Neural progenitor cell (in vitro differentiated cells): ENCODE results near the gene USF2. TPM values are rescaled to one million over a fixed set of nuclear protein-coding genes. Genes with fewer than 3 reads are reported as not detected.

Experiments used
- DNase-seq: peaks from one replicate; pipeline ENCODE4 v3.0.0-alpha.2; 2016; ENCODE audit warnings: low spot score
- H2AFZ ChIP-seq: fragments of 200-600 bp; sonication (generic); replicated peaks from 2 replicates; pipeline ENCODE4 v1.6.1; 2016; ENCODE audit warnings: antibody characterized with exemption
- H3F3A ChIP-seq: fragments of 200-600 bp; sonication (generic); 2 replicates; pipeline ENCODE4 v1.6.1; 2016; ENCODE audit warnings: antibody characterized with exemption, low read depth
- H3K27ac ChIP-seq: fragments of 200-600 bp; sonication (generic); 2 replicates; pipeline ENCODE4 v1.5.1; 2016; ENCODE audit warnings: mild to moderate bottlenecking
- H3K27me3 ChIP-seq: fragments of 200-600 bp; sonication (generic); 2 replicates; pipeline ENCODE4 v1.6.1; 2016; ENCODE audit warnings: mild to moderate bottlenecking, moderate library complexity
- H3K36me3 ChIP-seq: fragments of 200-600 bp; sonication (generic); 2 replicates; pipeline ENCODE4 v1.5.1; 2016
- H3K4me1 ChIP-seq: fragments of 200-600 bp; sonication (generic); 2 replicates; pipeline ENCODE4 v1.6.1; 2016; ENCODE audit warnings: mixed run types
- H3K4me2 ChIP-seq: fragments of 200-600 bp; sonication (generic); 2 replicates; pipeline ENCODE4 v1.6.1; 2016
- H3K4me3 ChIP-seq: fragments of 200-600 bp; sonication (generic); 2 replicates; pipeline ENCODE4 v1.5.1; 2016
- H3K79me2 ChIP-seq: fragments of 200-600 bp; sonication (generic); 2 replicates; pipeline ENCODE4 v1.6.1; 2016; ENCODE audit warnings: low read depth
- H3K9ac ChIP-seq: fragments of 200-600 bp; sonication (generic); 2 replicates; pipeline ENCODE4 v1.6.1; 2016
- H3K9me3 ChIP-seq: fragments of 200-600 bp; sonication (generic); 2 replicates; pipeline ENCODE4 v1.5.1; 2016; ENCODE audit warnings: low read depth
- H4K20me1 ChIP-seq: fragments of 200-600 bp; sonication (generic); 2 replicates; pipeline ENCODE4 v1.6.1; 2016; ENCODE audit warnings: low read depth
- H3K27ac Mint-ChIP-seq: 3 replicates; pipeline ENCODE4 v1.8.0; 2021; ENCODE audit warnings: mixed read lengths
- H3K27me3 Mint-ChIP-seq: 2 replicates; pipeline ENCODE4 v1.8.0; 2022; ENCODE audit warnings: low read depth, mild to moderate bottlenecking, inconsistent platforms, moderate library complexity, mixed read lengths; ENCODE audit not compliant: insufficient read depth
- H3K36me3 Mint-ChIP-seq: 3 replicates; pipeline ENCODE4 v1.8.0; 2021; ENCODE audit warnings: mixed read lengths
- H3K4me1 Mint-ChIP-seq: 3 replicates; pipeline ENCODE4 v1.8.0; 2021; ENCODE audit warnings: mixed read lengths
- H3K4me3 Mint-ChIP-seq: 3 replicates; pipeline ENCODE4 v1.8.0; 2021; ENCODE audit warnings: mild to moderate bottlenecking, moderate library complexity, mixed read lengths
- H3K9me3 Mint-ChIP-seq: 3 replicates; pipeline ENCODE4 v1.8.0; 2020; ENCODE audit warnings: mixed read lengths
- EZH2 ChIP-seq: fragments of 200-600 bp; sonication (generic); IDR thresholded peaks from 2 replicates; pipeline ENCODE4 v1.6.1; 2017; ENCODE audit warnings: antibody characterized with exemption, mild to moderate bottlenecking, moderate library complexity
- EZH2phosphoT487 ChIP-seq: fragments of 200-600 bp; sonication (generic); IDR thresholded peaks from 2 replicates; pipeline ENCODE4 v1.6.1; 2017; ENCODE audit warnings: antibody characterized with exemption
- total RNA-seq: library from RNA; depleted of rRNA; stranded (reverse); fragments of >200 nt; gene quantifications from 2 replicates; pipeline ENCODE4 v1.2.3, GENCODE V29; 2015; ENCODE audit warnings: low replicate concordance
- TF ChIP-seq, protein P1 (sequence below): fragments of 200-600 bp; sonication (generic); IDR thresholded peaks from 2 replicates; pipeline ENCODE4 v1.5.1; 2017; ENCODE audit warnings: antibody characterized with exemption, mild to moderate bottlenecking

USF2 gene
- total RNA-seq, 1 donor from 2014 or later: 46.8 TPM

DNA sequence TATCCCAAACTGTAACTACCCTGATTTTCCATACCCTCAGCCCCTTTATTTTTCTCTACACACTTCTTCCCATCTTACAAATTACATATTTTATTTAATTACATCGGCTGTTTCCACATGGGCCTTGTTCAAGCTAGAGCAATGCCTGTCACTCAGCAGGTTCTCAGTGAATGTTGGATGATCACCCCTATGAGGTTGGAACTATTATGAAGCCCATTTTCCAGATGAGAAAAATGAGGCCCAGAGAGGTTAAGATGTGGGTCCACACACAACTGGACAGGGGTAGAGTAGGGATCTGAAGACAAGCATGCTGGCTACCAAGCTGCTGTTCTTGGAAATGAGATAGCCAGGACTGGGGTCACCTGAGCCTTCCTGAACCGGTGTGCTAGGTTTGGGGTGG is 33.2 kb downstream of the USF2 start:
- H3K27me3 ChIP-seq: no peaks in the 10 kb centered on the region
- Mint-ChIP-seq H3K9me3 (no peaks in the 10 kb centered on the region), H3K4me1 (peaks cover 6% of the 10 kb centered on the region), H3K27me3 (peaks cover 8% of the 10 kb centered on the region), H3K4me3 (no peak overlapping the region), H3K27ac (peak overlapping the region; percentile 27), H3K36me3 (no peaks in the 10 kb centered on the region)
- H2AFZ ChIP-seq: no peak overlapping the region
- no peak overlapping the region for H3K4me3 ChIP-seq
- DNase-seq: no peak
- H3F3A ChIP-seq: peaks cover 14% of the 10 kb centered on the region
- H3K36me3 ChIP-seq: no peaks in the 10 kb centered on the region
- no peaks in the 10 kb centered on the region for H4K20me1 ChIP-seq
- H3K9me3 ChIP-seq: no peaks in the 10 kb centered on the region
- TF ChIP-seq EZH2phosphoT487 (no peak), EZH2 (no peak)
- TF ChIP-seq, protein P1, sequence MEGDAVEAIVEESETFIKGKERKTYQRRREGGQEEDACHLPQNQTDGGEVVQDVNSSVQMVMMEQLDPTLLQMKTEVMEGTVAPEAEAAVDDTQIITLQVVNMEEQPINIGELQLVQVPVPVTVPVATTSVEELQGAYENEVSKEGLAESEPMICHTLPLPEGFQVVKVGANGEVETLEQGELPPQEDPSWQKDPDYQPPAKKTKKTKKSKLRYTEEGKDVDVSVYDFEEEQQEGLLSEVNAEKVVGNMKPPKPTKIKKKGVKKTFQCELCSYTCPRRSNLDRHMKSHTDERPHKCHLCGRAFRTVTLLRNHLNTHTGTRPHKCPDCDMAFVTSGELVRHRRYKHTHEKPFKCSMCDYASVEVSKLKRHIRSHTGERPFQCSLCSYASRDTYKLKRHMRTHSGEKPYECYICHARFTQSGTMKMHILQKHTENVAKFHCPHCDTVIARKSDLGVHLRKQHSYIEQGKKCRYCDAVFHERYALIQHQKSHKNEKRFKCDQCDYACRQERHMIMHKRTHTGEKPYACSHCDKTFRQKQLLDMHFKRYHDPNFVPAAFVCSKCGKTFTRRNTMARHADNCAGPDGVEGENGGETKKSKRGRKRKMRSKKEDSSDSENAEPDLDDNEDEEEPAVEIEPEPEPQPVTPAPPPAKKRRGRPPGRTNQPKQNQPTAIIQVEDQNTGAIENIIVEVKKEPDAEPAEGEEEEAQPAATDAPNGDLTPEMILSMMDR: no peak
- H3K4me1 ChIP-seq: no peaks in the 10 kb centered on the region
- H3K4me2 ChIP-seq: no peak overlapping the region
- no peaks in the 10 kb centered on the region for H3K79me2 ChIP-seq
- H3K27ac ChIP-seq: no peak overlapping the region
- no peak overlapping the region for H3K9ac ChIP-seq

DNA sequence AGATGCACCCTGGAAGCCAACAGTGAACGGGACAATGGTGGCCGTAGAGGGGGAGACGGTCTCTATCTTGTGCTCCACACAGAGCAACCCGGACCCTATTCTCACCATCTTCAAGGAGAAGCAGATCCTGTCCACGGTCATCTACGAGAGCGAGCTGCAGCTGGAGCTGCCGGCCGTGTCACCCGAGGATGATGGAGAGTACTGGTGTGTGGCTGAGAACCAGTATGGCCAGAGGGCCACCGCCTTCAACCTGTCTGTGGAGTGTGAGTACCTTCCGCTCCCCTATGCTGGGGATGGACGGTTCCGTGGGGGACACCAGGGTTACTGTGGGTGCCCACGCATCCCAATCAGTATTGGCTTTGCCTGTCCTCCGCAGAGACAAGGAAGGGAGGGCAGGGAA is 33.7 kb downstream of the USF2 start:
- H3K27me3 ChIP-seq: no peaks in the 10 kb centered on the region
- no peaks in the 10 kb centered on the region for H3K9me3 ChIP-seq
- H3K36me3 Mint-ChIP-seq: no peaks in the 10 kb centered on the region

DNA sequence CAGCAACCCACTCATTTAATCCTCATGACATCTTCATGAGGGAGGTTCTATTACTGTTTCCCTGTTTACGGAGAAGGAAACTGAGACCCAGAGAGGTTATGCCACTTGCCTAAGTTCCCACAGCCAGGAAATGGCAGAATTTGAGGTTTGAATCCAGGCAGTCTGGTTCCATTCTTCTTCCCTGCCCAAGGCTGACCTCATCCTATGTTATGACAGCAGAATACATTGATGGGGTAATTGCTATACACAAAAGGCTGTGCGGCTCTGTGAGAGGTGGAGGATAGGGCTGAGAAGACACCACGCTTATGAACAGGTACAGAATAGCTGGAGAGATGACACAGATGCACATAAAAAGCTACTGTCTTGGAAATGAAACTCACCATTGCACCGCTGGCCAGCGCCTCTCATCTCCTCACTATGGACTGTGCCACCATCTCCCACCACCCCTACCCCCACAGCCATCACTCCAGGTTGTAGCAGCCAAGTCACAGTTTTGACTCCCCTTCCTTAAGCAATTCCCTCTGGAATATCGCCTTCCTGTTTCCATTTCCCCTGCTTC is 34.7 kb downstream of the USF2 start:
- no peaks in the 10 kb centered on the region for H3K9me3 ChIP-seq
- H3K27me3 ChIP-seq: no peaks in the 10 kb centered on the region
- H3K79me2 ChIP-seq: no peaks in the 10 kb centered on the region
- DNase-seq: no peak
- peaks cover 3% of the 10 kb centered on the region for H3F3A ChIP-seq
- H3K4me1 Mint-ChIP-seq: peaks cover 6% of the 10 kb centered on the region
- no peaks in the 10 kb centered on the region for H3K36me3 ChIP-seq
- no peaks in the 10 kb centered on the region for H4K20me1 ChIP-seq
- no peaks in the 10 kb centered on the region for H3K36me3 Mint-ChIP-seq
- no peak overlapping the region for H3K4me3 Mint-ChIP-seq
- H3K27me3 Mint-ChIP-seq: peaks cover 13% of the 10 kb centered on the region
- H3K4me3 ChIP-seq: no peak overlapping the region
- no peak overlapping the region for H3K9ac ChIP-seq
- TF ChIP-seq, protein P1: no peak
- TF ChIP-seq EZH2 (no peak), EZH2phosphoT487 (no peak)
- H2AFZ ChIP-seq: no peak overlapping the region
- no peaks in the 10 kb centered on the region for H3K4me1 ChIP-seq
- H3K4me2 ChIP-seq: no peak overlapping the region
- H3K9me3 Mint-ChIP-seq: no peaks in the 10 kb centered on the region
- H3K27ac Mint-ChIP-seq: no peak overlapping the region
- H3K27ac ChIP-seq: no peak overlapping the region

More for the DNA sequence above, 33.7 kb downstream of the USF2 start:
- Histone ChIP-seq H2AFZ (no peak overlapping the region), H4K20me1 (no peaks in the 10 kb centered on the region), H3K4me3 (no peak overlapping the region), H3K4me1 (no peaks in the 10 kb centered on the region), H3K79me2 (no peaks in the 10 kb centered on the region), H3F3A (peaks cover 13% of the 10 kb centered on the region), H3K9ac (no peak overlapping the region), H3K4me2 (no peak overlapping the region), H3K27ac (no peak overlapping the region), H3K36me3 (no peaks in the 10 kb centered on the region)
- Mint-ChIP-seq H3K9me3 (no peaks in the 10 kb centered on the region), H3K27me3 (peaks cover 8% of the 10 kb centered on the region), H3K4me1 (peaks cover 6% of the 10 kb centered on the region), H3K4me3 (no peak overlapping the region), H3K27ac (no peak overlapping the region)
- TF ChIP-seq, protein P1: no peak
- no peak for TF ChIP-seq EZH2phosphoT487
- TF ChIP-seq EZH2: no peak
- DNase-seq: no peak
